ENCODE results near the gene TMEM222. TPM values are rescaled to one million over a fixed set of nuclear protein-coding genes. Genes with fewer than 3 reads are reported as not detected.

The TMEM222 gene
- polyA plus RNA-seq, 1 of the 3 experiments (the other 2 are of a cell fraction): 51.7 TPM

- no peak for TF ChIP-seq CHD2 (IDR thresholded peaks at IDR 0.05; ENCODE audit: low read length, partially characterized antibody)
- no peak for TF ChIP-seq JUND (IDR thresholded peaks at IDR 0.05)
- no peak for TF ChIP-seq SMC3 (IDR thresholded peaks at IDR 0.05; ENCODE audit: low read depth, low read length)
- no peak for TF ChIP-seq RAD21 (IDR thresholded peaks at IDR 0.05; ENCODE audit: low read length)
- TF ChIP-seq USF1 (IDR thresholded peaks at IDR 0.05; ENCODE audit: borderline replicate concordance, low read depth): no peak
- no peak for TF ChIP-seq MAX (IDR thresholded peaks at IDR 0.05; ENCODE audit: low read depth)
Observed at GRCh38 chr1:27356277-27356618, 34.3 kb downstream of the TMEM222 start (continued).

GRCh38 chr1:27356619-27357280 lies 34.8 kb downstream of the TMEM222 start:
- ChIA-PET CTCF (interaction anchor here (0.6 to 12.3 kb wide), 47 partner anchors 8 to 314 kb away, joined by 3 to 219 read pairs (median 6); partner anchors contain the start of genes AHDC1, CD164L2, FCN3 and FGR), POLR2A (interaction anchor here (1.6 to 1.7 kb wide), 2 partner anchors 8 kb away, joined by 3 to 5 read pairs; no protein-coding TSS in a partner anchor)
- H3F3A ChIP-seq (replicated peaks; ENCODE audit: insufficient read depth): no peaks in the 10 kb centered on the region
- DNase-seq: peak; percentile 56
- H3K4me3 ChIP-seq (ENCODE audit: low read depth in 2 of 2, low read length in 1 of 2): no peak overlapping the region
- H4K20me1 ChIP-seq (ENCODE audit: insufficient read depth): no peaks in the 10 kb centered on the region
- H3K36me3 ChIP-seq (replicated peaks in 1 of 2; ENCODE audit: control insufficient read depth in 1 of 2, insufficient read depth in 2 of 2, low read length in 1 of 2): peaks cover 4 to 15% of the 10 kb centered on the region in 2 experiments
- TF ChIP-seq MAX (IDR thresholded peaks at IDR 0.05; ENCODE audit: low read depth) (no peak), MEF2A (IDR thresholded peaks at IDR 0.05; ENCODE audit: borderline replicate concordance, low read depth) (no peak), FOXM1 (IDR thresholded peaks at IDR 0.05; ENCODE audit: low read depth) (no peak), USF1 (IDR thresholded peaks at IDR 0.05; ENCODE audit: borderline replicate concordance, low read depth) (no peak), RFX5 (IDR thresholded peaks at IDR 0.05; ENCODE audit: low read length) (no peak), TEAD4 (IDR thresholded peaks at IDR 0.05; ENCODE audit: borderline replicate concordance, insufficient read depth) (no peak), TCF12 (IDR thresholded peaks at IDR 0.05) (no peak), GABPA (IDR thresholded peaks at IDR 0.05; ENCODE audit: low read depth) (no peak), FOSL2 (IDR thresholded peaks at IDR 0.05; ENCODE audit: borderline replicate concordance, low read depth) (no peak), NRF1 (IDR thresholded peaks at IDR 0.05; ENCODE audit: low read depth, low read length) (no peak), FOXJ3 (CRISPR knock-in tag; IDR thresholded peaks at IDR 0.05) (no peak), NFIC (IDR thresholded peaks at IDR 0.05; ENCODE audit: borderline replicate concordance) (no peak), RCOR1 (IDR thresholded peaks at IDR 0.05; ENCODE audit: low read length) (no peak), CHD2 (IDR thresholded peaks at IDR 0.05; ENCODE audit: low read length, partially characterized antibody) (no peak), ELF1 (IDR thresholded peaks at IDR 0.05) (no peak), RAD21 (IDR thresholded peaks at IDR 0.05; ENCODE audit: low read length) (no peak), EP300 (IDR thresholded peaks at IDR 0.05; ENCODE audit: borderline replicate concordance in 1 of 2, low read depth in 1 of 2, low read length in 1 of 2) (no peak), JUND (IDR thresholded peaks at IDR 0.05) (no peak), GATA2 (CRISPR knock-in tag; IDR thresholded peaks at IDR 0.05) (no peak), EZH2phosphoT487 (IDR thresholded peaks at IDR 0.05; ENCODE audit: borderline replicate concordance, low read depth) (no peak)
- H2AFZ ChIP-seq (ENCODE audit: low read depth): no peak overlapping the region
- no peak overlapping the region for H3K9ac ChIP-seq
- H3K9me3 ChIP-seq: no peaks in the 10 kb centered on the region
- no peaks in the 10 kb centered on the region for H3K9me2 ChIP-seq
- WGBS (ENCODE audit: low lambda C conversion rate): 92% methylated on average over 27 of the region's 37 CpGs
- H3K4me2 ChIP-seq: no peak overlapping the region
- H3K79me2 ChIP-seq (ENCODE audit: insufficient read depth): no peaks in the 10 kb centered on the region
- H3K27ac ChIP-seq (ENCODE audit: low read depth in 2 of 2, low read length in 1 of 2): no peak overlapping the region
- H3K27me3 ChIP-seq (ENCODE audit: insufficient read depth): no peaks in the 10 kb centered on the region
- peaks cover 0 to 5% of the 10 kb centered on the region in 2 experiments; a peak in 1 of 4 replicates for H3K4me1 ChIP-seq (ENCODE audit: control insufficient read depth in 1 of 2, insufficient read depth in 2 of 2, low read depth in 1 of 2, low read length in 1 of 2)

Measured in SK-N-SH (cell line).